ENCODE data around the gene CLBA1.

Gene CLBA1

GRCh38 chr14:104947881-104948735, 37.5 kb upstream of the CLBA1 start:
- peak in 1 of 5 donors; percentile 1 for DNase-seq

- DNase-seq, result peak in 1 of 5 donors; percentile 2
Observed at GRCh38 chr14:104948736-104949031, 36.9 kb upstream of the CLBA1 start.

GRCh38 chr14:104949406-104949955, 36.1 kb upstream of the CLBA1 start:
- peak in 1 of 5 donors; percentile 2 for DNase-seq

GRCh38 chr14:104950021-104950420, 35.6 kb upstream of the CLBA1 start:
- DNase-seq, result no peak

GRCh38 chr14:104950701-104951100, 34.9 kb upstream of the CLBA1 start:
- peak in 1 of 5 donors; percentile 5 for DNase-seq

- peak in 1 of 5 donors; percentile 2 for DNase-seq
Observed at GRCh38 chr14:104951863-104952657, 33.5 kb upstream of the CLBA1 start.

GRCh38 chr14:104953097-104953496, 32.5 kb upstream of the CLBA1 start:
- DNase-seq, result peak in 1 of 5 donors; percentile 3

- peak in 1 of 5 donors; percentile 4 for DNase-seq
Observed at GRCh38 chr14:104953896-104954656, 31.5 kb upstream of the CLBA1 start.

- DNase-seq, result peak in 1 of 5 donors; percentile 2
Observed at GRCh38 chr14:104954746-104955395, 30.7 kb upstream of the CLBA1 start.

GRCh38 chr14:104955396-104955770, 30.2 kb upstream of the CLBA1 start:
- peak in 1 of 5 donors; percentile 1 for DNase-seq

- peak in 1 of 5 donors; percentile 2 for DNase-seq
Observed at GRCh38 chr14:104956290-104956890, 29.2 kb upstream of the CLBA1 start.

- peak in 1 of 5 donors; percentile 3 for DNase-seq
Observed at GRCh38 chr14:104957146-104958113, 28.2 kb upstream of the CLBA1 start.

- DNase-seq, result no peak
Observed at GRCh38 chr14:104964546-104964945, 21.0 kb upstream of the CLBA1 start.

GRCh38 chr14:104965561-104966231, 19.9 kb upstream of the CLBA1 start:
- peak in 1 of 5 donors; percentile 4 for DNase-seq

- no peak for DNase-seq
Observed at GRCh38 chr14:104966261-104966865, 19.2 kb upstream of the CLBA1 start.

- DNase-seq, result no peak
Observed at GRCh38 chr14:104966981-104967385, 18.6 kb upstream of the CLBA1 start.

GRCh38 chr14:104967386-104968152, 18.0 kb upstream of the CLBA1 start:
- DNase-seq, result no peak

- peak in 1 of 5 donors; percentile 7 for DNase-seq
Observed at GRCh38 chr14:104968153-104968527, 17.4 kb upstream of the CLBA1 start.
